H9 (cell line): ENCODE results near the gene NFE2L3. TPM values are rescaled to one million over a fixed set of nuclear protein-coding genes. Genes with fewer than 3 reads are reported as not detected.

Experiments used
- DNase-seq: peaks from one replicate; pipeline ENCODE4 v3.0.0-alpha.2; 2017
- H2AFZ ChIP-seq: one replicate; pipeline ENCODE4 v1.6.1; 2013; ENCODE audit warnings: mild to moderate bottlenecking, low read length, control low read depth, moderate library complexity
- H2AK5ac ChIP-seq: 2 replicates; pipeline ENCODE4 v1.6.1; 2013; ENCODE audit warnings: low read length, control low read depth, mixed read lengths; ENCODE audit not compliant: insufficient read length
- H2BK120ac ChIP-seq: one replicate; pipeline ENCODE4 v1.6.1; 2013; ENCODE audit warnings: low read depth, mild to moderate bottlenecking, low read length, control low read depth, inconsistent platforms; ENCODE audit not compliant: poor library complexity, severe bottlenecking
- H2BK12ac ChIP-seq: 2 replicates; pipeline ENCODE4 v1.6.1; 2013; ENCODE audit warnings: low read length, control low read depth, mixed read lengths, low read depth; ENCODE audit not compliant: insufficient read length
- H2BK15ac ChIP-seq: 2 replicates; pipeline ENCODE4 v1.6.1; 2013; ENCODE audit warnings: low read depth, low read length, control low read depth
- H2BK20ac ChIP-seq: one replicate; pipeline ENCODE4 v1.6.1; 2013; ENCODE audit warnings: low read depth, mild to moderate bottlenecking, low read length, control low read depth, inconsistent platforms; ENCODE audit not compliant: poor library complexity, severe bottlenecking
- H2BK5ac ChIP-seq: 2 replicates; pipeline ENCODE4 v1.6.1; 2013; ENCODE audit warnings: low read length, control low read depth, mixed read lengths; ENCODE audit not compliant: insufficient read length
- H3K14ac ChIP-seq: 2 replicates; pipeline ENCODE4 v1.6.1; 2013; ENCODE audit warnings: low read length, control low read depth; ENCODE audit not compliant: insufficient read depth
- H3K18ac ChIP-seq: 2 replicates; pipeline ENCODE4 v1.6.1; 2013; ENCODE audit warnings: low read depth, mild to moderate bottlenecking, mixed read lengths, low read length, control low read depth; ENCODE audit not compliant: insufficient read length
- H3K23ac ChIP-seq: 2 replicates; pipeline ENCODE4 v1.6.1; 2013; ENCODE audit warnings: low read length, control low read depth, mixed read lengths, low read depth; ENCODE audit not compliant: insufficient read length
- H3K23me2 ChIP-seq: 2 replicates; pipeline ENCODE4 v1.6.1; 2013; ENCODE audit warnings: low read depth, mild to moderate bottlenecking, mixed read lengths, low read length, control low read depth; ENCODE audit not compliant: insufficient read length, poor library complexity, severe bottlenecking
- H3K27ac ChIP-seq: 2 replicates; pipeline ENCODE4 v1.5.1; 2013; ENCODE audit warnings: low read length, control low read depth, mixed read lengths, low read depth; ENCODE audit not compliant: insufficient read length
- H3K27me3 ChIP-seq: 2 replicates; pipeline ENCODE4 v1.6.1; 2013; ENCODE audit warnings: low read length, control low read depth, inconsistent platforms; ENCODE audit not compliant: insufficient read depth
- H3K4ac ChIP-seq: 2 replicates; pipeline ENCODE4 v1.6.1; 2013; ENCODE audit warnings: low read depth, mild to moderate bottlenecking, control low read depth, inconsistent platforms, low read length, moderate library complexity
- H3K4me1 ChIP-seq: 2 replicates; pipeline ENCODE4 v1.6.1; 2013; ENCODE audit warnings: low read length, control low read depth, inconsistent platforms; ENCODE audit not compliant: insufficient read depth
- H3K4me2 ChIP-seq: 2 replicates; pipeline ENCODE4 v1.6.1; 2013; ENCODE audit warnings: low read length, control low read depth, mixed read lengths; ENCODE audit not compliant: insufficient read length, insufficient read depth
- H3K56ac ChIP-seq: 2 replicates; pipeline ENCODE4 v1.6.1; 2013; ENCODE audit warnings: low read depth, mild to moderate bottlenecking, mixed read lengths, low read length, control low read depth; ENCODE audit not compliant: insufficient read length
- H3K79me1 ChIP-seq: 2 replicates; pipeline ENCODE4 v1.6.1; 2013; ENCODE audit warnings: low read depth, mild to moderate bottlenecking, moderate library complexity, low read length, control low read depth, inconsistent platforms; ENCODE audit not compliant: insufficient read depth, poor library complexity, severe bottlenecking
- H3K79me2 ChIP-seq: 2 replicates; pipeline ENCODE4 v1.6.1; 2013; ENCODE audit warnings: low read length, control low read depth, inconsistent platforms; ENCODE audit not compliant: insufficient read depth
- H3K9ac ChIP-seq: 2 replicates; pipeline ENCODE4 v1.6.1; 2013; ENCODE audit warnings: low read length, control low read depth, mixed read lengths; ENCODE audit not compliant: insufficient read length; ENCODE audit errors: extremely low read depth
- H3K9me3 ChIP-seq: one replicate; pipeline ENCODE4 v1.6.1; 2013; ENCODE audit warnings: low read depth, low read length, inconsistent platforms; ENCODE audit not compliant: control insufficient read depth
- H3T11ph ChIP-seq: one replicate; pipeline ENCODE4 v1.6.1; 2013; ENCODE audit warnings: mild to moderate bottlenecking, low read length, control low read depth, inconsistent platforms
- H4K20me1 ChIP-seq: one replicate; pipeline ENCODE4 v1.6.1; 2013; ENCODE audit not compliant: control insufficient read depth, insufficient read length, insufficient read depth
- H4K5ac ChIP-seq: 2 replicates; pipeline ENCODE4 v1.6.1; 2013; ENCODE audit warnings: low read depth, mild to moderate bottlenecking, mixed read lengths, low read length, control low read depth; ENCODE audit not compliant: insufficient read length
- H4K8ac ChIP-seq: replicated peaks from 2 replicates; pipeline ENCODE4 v1.6.1; 2013; ENCODE audit warnings: low read length, control low read depth, mixed read lengths, low read depth; ENCODE audit not compliant: insufficient read length
- H4K91ac ChIP-seq: 2 replicates; pipeline ENCODE4 v1.6.1; 2013; ENCODE audit warnings: low read depth, mild to moderate bottlenecking, moderate library complexity, mixed read lengths, low read length, control low read depth; ENCODE audit not compliant: insufficient read length
- H3K27ac Mint-ChIP-seq, 3 experiments: 2 replicates in 2 of 3; 3 replicates in 1 of 3; pipeline ENCODE4 v1.8.0; 2020 to 2021; ENCODE audit warnings: mixed read lengths in 3 of 3, mild to moderate bottlenecking in 1 of 3, moderate library complexity in 1 of 3
- H3K27me3 Mint-ChIP-seq: 2 replicates; pipeline ENCODE4 v1.8.0; 2021; ENCODE audit warnings: low read depth, mild to moderate bottlenecking, moderate library complexity, mixed read lengths
- H3K36me3 Mint-ChIP-seq, 3 experiments: 2 replicates in 2 of 3; 3 replicates in 1 of 3; pipeline ENCODE4 v1.8.0; 2020 to 2021; ENCODE audit warnings: low read depth in 3 of 3, mixed read lengths in 3 of 3; ENCODE audit not compliant: insufficient read depth in 1 of 3
- H3K4me1 Mint-ChIP-seq, 2 experiments: 2 replicates each; pipeline ENCODE4 v1.8.0; 2020; ENCODE audit warnings: mixed read lengths in 2 of 2
- H3K4me3 Mint-ChIP-seq, 2 experiments: 2 replicates in 1 of 2; 3 replicates in 1 of 2; pipeline ENCODE4 v1.8.0; 2020 to 2021; ENCODE audit warnings: mild to moderate bottlenecking in 2 of 2, mixed read lengths in 2 of 2, moderate library complexity in 1 of 2
- H3K9me3 Mint-ChIP-seq, 2 experiments: 2 replicates in 1 of 2; 3 replicates in 1 of 2; pipeline ENCODE4 v1.8.0; 2020; ENCODE audit warnings: mild to moderate bottlenecking in 2 of 2, mixed read lengths in 2 of 2, moderate library complexity in 1 of 2
- CTCF ChIP-seq: fragments of 200-600 bp; sonication (generic); conservative IDR thresholded peaks from 3 replicates; pipeline ENCODE4 v1.8.0; 2021; ENCODE audit warnings: antibody characterized with exemption, mild to moderate bottlenecking
- WGBS: extraction: QIAGEN DNeasy Blood & Tissue Kit; methylation state at CpG from one replicate; pipeline ENCODE4 v1.1.7; 2013; ENCODE audit warnings: missing lambda C conversion rate, low lambda C conversion rate, mixed read lengths; ENCODE audit not compliant: insufficient read length; ENCODE audit errors: extremely low coverage; 5-methylcytosine and 5-hydroxymethylcytosine counted together
- total RNA-seq: library from RNA; stranded (reverse); gene quantifications from 2 replicates; pipeline ENCODE4 v1.2.1, GENCODE V29; 2021

The NFE2L3 gene
- total RNA-seq, 1 experiment from 2014 or later, result 46.9 TPM

GRCh38 chr7:26189697-26190096 lies 37.7 kb downstream of the NFE2L3 start:
- H3K36me3 Mint-ChIP-seq, result peaks cover 57 to 88% (median 66%) of the 10 kb centered on the region in 3 experiments
- H3K4me2 ChIP-seq, result no peak overlapping the region
- no peak for TF ChIP-seq CTCF
- no peak overlapping the region for H3K9ac ChIP-seq
- H2BK15ac ChIP-seq, result no peak overlapping the region
- no peak overlapping the region for H2BK12ac ChIP-seq
- no peaks in the 10 kb centered on the region for H4K20me1 ChIP-seq
- H4K8ac ChIP-seq, result no peak overlapping the region
- no peak overlapping the region for H3K14ac ChIP-seq
- H3K23me2 ChIP-seq, result no peaks in the 10 kb centered on the region
- no peak overlapping the region for H2AFZ ChIP-seq
- peaks cover 21 to 39% of the 10 kb centered on the region in 2 experiments for H3K4me1 Mint-ChIP-seq
- no peak for DNase-seq
- H3K79me1 ChIP-seq, result peaks cover 3% of the 10 kb centered on the region
- no peak overlapping the region for H3K4ac ChIP-seq
- H2BK120ac ChIP-seq, result no peak overlapping the region
- no peaks in the 10 kb centered on the region for H3K4me1 ChIP-seq
- H3K23ac ChIP-seq, result no peak overlapping the region
- H3K9me3 Mint-ChIP-seq, result no peaks in the 10 kb centered on the region
- H2BK5ac ChIP-seq, result no peak overlapping the region
- 0 out of 7 replicates have a peak overlapping the region, but pooled peaks of 1 of the 3 experiments have one; percentile 40 for H3K27ac Mint-ChIP-seq
- no peaks in the 10 kb centered on the region for H3K27me3 ChIP-seq
- H3K27ac ChIP-seq, result no peak overlapping the region
- no peak overlapping the region for H3T11ph ChIP-seq
- no peak overlapping the region for H4K91ac ChIP-seq
- H3K4me3 Mint-ChIP-seq, result no peak overlapping the region
- no CpG with 5 or more reads among the region's 3 CpGs for WGBS
- no peak overlapping the region for H2BK20ac ChIP-seq
- H3K56ac ChIP-seq, result no peak overlapping the region
- no peaks in the 10 kb centered on the region; the same call in 1 of the 2 replicates for H3K27me3 Mint-ChIP-seq
- no peak overlapping the region for H4K5ac ChIP-seq
- H3K18ac ChIP-seq, result no peak overlapping the region
- peaks cover 5% of the 10 kb centered on the region; the same call in 1 of the 2 replicates for H3K79me2 ChIP-seq
- no peak overlapping the region for H2AK5ac ChIP-seq
- H3K9me3 ChIP-seq, result no peaks in the 10 kb centered on the region
